KMS-11 (cell line): ENCODE results near the gene PRPSAP1.

Experiments used
- H2AFZ ChIP-seq: fragments of 200-600 bp; sonication (generic); 2 replicates; pipeline ENCODE4 v1.6.1; 2016; ENCODE audit warnings: antibody characterized with exemption, mixed run types, low read depth
- H3K27ac ChIP-seq: fragments of 200-600 bp; sonication (generic); 2 replicates; pipeline ENCODE4 v1.6.1; 2016; ENCODE audit warnings: mild to moderate bottlenecking, mixed run types
- H3K27me3 ChIP-seq: fragments of 200-600 bp; sonication (generic); 2 replicates; pipeline ENCODE4 v1.6.1; 2017; ENCODE audit warnings: mild to moderate bottlenecking, low read depth, mixed run types, moderate library complexity; ENCODE audit not compliant: insufficient read depth
- H3K36me3 ChIP-seq: fragments of 200-600 bp; sonication (generic); 2 replicates; pipeline ENCODE4 v1.6.1; 2017; ENCODE audit warnings: mild to moderate bottlenecking, mixed run types; ENCODE audit not compliant: insufficient read depth
- H3K4me1 ChIP-seq: fragments of 200-600 bp; sonication (generic); 2 replicates; pipeline ENCODE4 v1.6.1; 2016; ENCODE audit warnings: mild to moderate bottlenecking, low read depth, mixed run types; ENCODE audit not compliant: poor library complexity, severe bottlenecking
- H3K4me2 ChIP-seq: fragments of 200-600 bp; sonication (generic); 2 replicates; pipeline ENCODE4 v1.7.0; 2016; ENCODE audit warnings: mild to moderate bottlenecking, mixed run types
- H3K4me3 ChIP-seq: fragments of 200-600 bp; sonication (generic); IDR thresholded peaks from 2 replicates; pipeline ENCODE4 v1.6.1; 2017; ENCODE audit warnings: low read depth, low read length, mixed read lengths; ENCODE audit not compliant: insufficient read depth
- H3K79me2 ChIP-seq: fragments of 200-600 bp; sonication (generic); 2 replicates; pipeline ENCODE4 v1.6.1; 2016; ENCODE audit warnings: low read depth, mixed run types; ENCODE audit not compliant: insufficient read depth
- H3K9ac ChIP-seq: fragments of 200-600 bp; sonication (generic); 2 replicates; pipeline ENCODE4 v1.6.1; 2016; ENCODE audit warnings: mild to moderate bottlenecking, mixed run types
- H4K20me1 ChIP-seq: fragments of 200-600 bp; sonication (generic); 2 replicates; pipeline ENCODE4 v1.6.1; 2016; ENCODE audit warnings: mild to moderate bottlenecking, mixed run types; ENCODE audit not compliant: insufficient read depth
- CTCF ChIP-seq: fragments of 200-600 bp; sonication (generic); conservative IDR thresholded peaks from 2 replicates; pipeline ENCODE4 v1.6.1; 2017; ENCODE audit warnings: low read depth, mild to moderate bottlenecking, antibody characterized with exemption, low read length, moderate library complexity, mixed read lengths

PRPSAP1 gene

GRCh38 chr17:76397687-76398522 is 44.2 kb upstream of the PRPSAP1 start:
- peak; percentile 99 for TF ChIP-seq CTCF
- Histone ChIP-seq H3K27ac (no peak overlapping the region), H2AFZ (no peak overlapping the region), H3K4me1 (no peaks in the 10 kb centered on the region), H3K4me2 (no peak overlapping the region), H4K20me1 (no peaks in the 10 kb centered on the region), H3K9ac (no peak overlapping the region), H3K79me2 (no peaks in the 10 kb centered on the region), H3K4me3 (no peak overlapping the region), H3K27me3 (no peaks in the 10 kb centered on the region), H3K36me3 (no peaks in the 10 kb centered on the region; the same call in 1 of the 2 replicates)

- Histone ChIP-seq H3K4me1 (no peaks in the 10 kb centered on the region), H3K36me3 (no peaks in the 10 kb centered on the region; the same call in 1 of the 2 replicates)
These were observed 43.5 kb upstream of the PRPSAP1 start for GRCh38 chr17:76397184-76397583.

GRCh38 chr17:76395980-76396379 is 42.3 kb upstream of the PRPSAP1 start:
- Histone ChIP-seq H3K79me2 (no peaks in the 10 kb centered on the region), H3K4me3 (no peak overlapping the region), H3K36me3 (no peaks in the 10 kb centered on the region; the same call in 1 of the 2 replicates), H4K20me1 (no peaks in the 10 kb centered on the region), H3K4me1 (no peaks in the 10 kb centered on the region), H3K9ac (no peak overlapping the region), H3K4me2 (no peak overlapping the region), H3K27ac (no peak overlapping the region), H2AFZ (no peak overlapping the region), H3K27me3 (no peaks in the 10 kb centered on the region)
- no peak for TF ChIP-seq CTCF

More at GRCh38 chr17:76397184-76397583, 43.5 kb upstream of the PRPSAP1 start:
- no peaks in the 10 kb centered on the region for H3K27me3 ChIP-seq
- no peak for TF ChIP-seq CTCF
- H3K27ac ChIP-seq: no peak overlapping the region
- H3K79me2 ChIP-seq: no peaks in the 10 kb centered on the region
- H3K4me2 ChIP-seq: no peak overlapping the region
- no peak overlapping the region for H2AFZ ChIP-seq
- no peaks in the 10 kb centered on the region for H4K20me1 ChIP-seq
- no peak overlapping the region for H3K4me3 ChIP-seq
- H3K9ac ChIP-seq: no peak overlapping the region

GRCh38 chr17:76394166-76394565 is 40.5 kb upstream of the PRPSAP1 start:
- H3K27me3 ChIP-seq: no peaks in the 10 kb centered on the region
- H3K9ac ChIP-seq: no peak overlapping the region
- H3K79me2 ChIP-seq: no peaks in the 10 kb centered on the region
- no peak overlapping the region for H3K4me3 ChIP-seq
- no peaks in the 10 kb centered on the region; the same call in 1 of the 2 replicates for H3K36me3 ChIP-seq
- H3K27ac ChIP-seq: no peak overlapping the region
- H2AFZ ChIP-seq: no peak overlapping the region
- TF ChIP-seq CTCF: no peak
- no peaks in the 10 kb centered on the region for H3K4me1 ChIP-seq
- H3K4me2 ChIP-seq: no peak overlapping the region
- H4K20me1 ChIP-seq: no peaks in the 10 kb centered on the region
